Muscle of leg (tissue), 16 donors: ENCODE measurements around the gene ORC6. TPM values are rescaled to one million over a fixed set of nuclear protein-coding genes. Genes with fewer than 3 reads are reported as not detected.

Source experiments
- DNase-seq: peaks from one replicate; pipeline ENCODE4 v3.0.0; 2013
- H3K27ac ChIP-seq: one replicate; pipeline ENCODE4 v1.5.1; 2013; ENCODE audit warnings: mild to moderate bottlenecking, low read length, control low read depth
- H3K27me3 ChIP-seq: one replicate; pipeline ENCODE4 v1.6.1; 2013; ENCODE audit warnings: low read length; ENCODE audit not compliant: control insufficient read depth, insufficient read depth
- H3K36me3 ChIP-seq: one replicate; pipeline ENCODE4 v1.6.1; 2013; ENCODE audit warnings: low read length; ENCODE audit not compliant: control insufficient read depth, insufficient read depth
- H3K4me1 ChIP-seq: one replicate; pipeline ENCODE4 v1.6.1; 2013; ENCODE audit warnings: low read length; ENCODE audit not compliant: control insufficient read depth, insufficient read depth
- H3K4me3 ChIP-seq: one replicate; pipeline ENCODE4 v1.5.1; 2013; ENCODE audit warnings: low read length, control low read depth
- H3K9me3 ChIP-seq: replicated peaks from 2 replicates; pipeline ENCODE4 v1.6.1; 2013; ENCODE audit warnings: low read depth, low read length; ENCODE audit not compliant: control insufficient read depth
- WGBS: methylation state at CpG from one replicate; pipeline ENCODE4 v1.1.5; 2013; ENCODE audit warnings: missing lambda C conversion rate; ENCODE audit not compliant: insufficient coverage; 5-methylcytosine and 5-hydroxymethylcytosine counted together
- long read RNA-seq, 11 donors: transcript quantifications; one replicate each; lab custom pipeline, GENCODE V29; 2026
- polyA plus RNA-seq, 8 donors: library from polyadenylated mRNA; unstranded; fragments of 120-200 nt; gene quantifications; one replicate each; pipeline versions ENCODE4 v1.2.1 to v1.2.3, GENCODE V29; 2013; ENCODE audit warnings: inconsistent platforms in 1 of 8, low replicate concordance in 1 of 8; ENCODE audit not compliant: insufficient read length in 8 of 8, insufficient read depth in 1 of 8
- total RNA-seq: library from RNA; stranded (reverse); fragments of 120-200 nt; gene quantifications from one replicate; pipeline ENCODE4 v1.2.4, GENCODE V29; 2013

The ORC6 gene, protein sequence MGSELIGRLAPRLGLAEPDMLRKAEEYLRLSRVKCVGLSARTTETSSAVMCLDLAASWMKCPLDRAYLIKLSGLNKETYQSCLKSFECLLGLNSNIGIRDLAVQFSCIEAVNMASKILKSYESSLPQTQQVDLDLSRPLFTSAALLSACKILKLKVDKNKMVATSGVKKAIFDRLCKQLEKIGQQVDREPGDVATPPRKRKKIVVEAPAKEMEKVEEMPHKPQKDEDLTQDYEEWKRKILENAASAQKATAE
- 8.0 TPM for total RNA-seq
- polyA plus RNA-seq, result 10 to 100 TPM in 6 of 8 donors, 1 to 10 TPM in 2; 8.7 to 14.6 (median 12.4) TPM
- long read RNA-seq, donor 1, partial matches to known transcripts, result 0 of 1 reads
- long read RNA-seq, donor 1, other reads (novel, unspliced or antisense), result 0 of 1 reads
- long read RNA-seq, donor 2, result 0 reads
- long read RNA-seq, donor 3, partial matches to known transcripts, result 0 of 2 reads
- long read RNA-seq, donor 3, other reads (novel, unspliced or antisense), result 0 of 2 reads
- long read RNA-seq, donor 4, partial matches to known transcripts, result 0 of 2 reads
- long read RNA-seq, donor 4, other reads (novel, unspliced or antisense), result 0 of 2 reads
- long read RNA-seq, donor 5, partial matches to known transcripts, result 0 of 5 reads
- long read RNA-seq, donor 5, other reads (novel, unspliced or antisense), result 0 of 5 reads
- long read RNA-seq, donor 6, transcript ORC6-201 (7 exons, 1,628 nt), result major isoform, 6 of 10 reads
- long read RNA-seq, donor 6, partial matches to known transcripts, result 0 of 10 reads
- long read RNA-seq, donor 6, other reads (novel, unspliced or antisense), result 0 of 10 reads
- long read RNA-seq, donor 7, partial matches to known transcripts, result 5 of 8 reads
- long read RNA-seq, donor 7, other reads (novel, unspliced or antisense), result 0 of 8 reads
- long read RNA-seq, donor 8, partial matches to known transcripts, result 0 of 1 reads
- long read RNA-seq, donor 8, other reads (novel, unspliced or antisense), result 0 of 1 reads
- long read RNA-seq, donor 9, partial matches to known transcripts, result 0 of 1 reads
- long read RNA-seq, donor 9, other reads (novel, unspliced or antisense), result 0 of 1 reads
- long read RNA-seq, donor 10, transcript ORC6-201 (7 exons, 1,628 nt), result major isoform, 8 of 13 reads
- long read RNA-seq, donor 10, partial matches to known transcripts, result 0 of 13 reads
- long read RNA-seq, donor 10, other reads (novel, unspliced or antisense), result 0 of 13 reads
- long read RNA-seq, donor 11, partial matches to known transcripts, result 0 of 3 reads
- long read RNA-seq, donor 11, other reads (novel, unspliced or antisense), result 0 of 3 reads

DNA sequence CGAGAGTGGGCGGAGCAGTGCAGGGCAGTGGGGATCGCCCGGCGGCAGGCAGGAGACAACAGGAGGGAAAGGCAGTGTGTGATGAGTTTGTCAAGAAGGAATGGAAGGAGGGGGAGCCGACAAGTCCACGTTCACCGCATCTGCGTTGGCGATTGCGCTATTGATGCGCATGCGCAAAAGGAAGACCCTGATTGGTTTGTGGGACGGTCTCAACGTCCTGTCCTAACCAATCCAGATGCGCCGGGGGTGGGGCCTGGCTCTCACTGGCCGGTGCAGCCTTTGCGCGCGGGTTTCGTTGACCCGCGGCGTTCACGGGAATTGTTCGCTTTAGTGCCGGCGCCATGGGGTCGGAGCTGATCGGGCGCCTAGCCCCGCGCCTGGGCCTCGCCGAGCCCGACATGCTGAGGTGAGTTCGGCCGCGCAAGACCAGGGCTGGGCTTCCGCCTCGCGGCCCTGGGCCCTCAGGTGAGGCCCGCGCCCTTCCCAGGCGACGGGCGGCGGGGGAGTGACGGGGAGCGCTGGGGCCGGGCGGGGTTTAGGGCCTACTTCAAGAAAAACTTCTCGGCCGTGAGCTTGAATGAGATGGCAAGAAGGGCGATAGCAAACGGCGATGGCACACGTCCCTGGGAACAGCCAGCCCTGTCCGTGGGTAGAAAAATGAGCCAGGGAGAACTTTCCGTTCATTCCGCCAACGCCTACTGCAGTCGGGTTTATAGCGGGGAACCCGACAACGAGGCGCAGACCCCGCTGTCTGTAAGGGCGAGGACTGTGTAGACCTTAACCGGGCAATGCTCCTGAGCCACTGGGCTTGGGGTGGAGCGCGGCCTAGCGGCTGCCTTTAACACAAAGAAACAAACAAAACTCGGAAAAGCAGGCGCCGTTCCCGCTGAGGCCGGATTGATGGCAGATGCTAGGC is at the start of gene ORC6:
Gene ORC6, plus strand, starts transcription at position 295 of the 916 bp plus-strand sequence. Its CDS starts 47 bp downstream, at position 342.
- Histone ChIP-seq H3K27me3 (no peaks in the 10 kb centered on the region), H3K9me3 (no peaks in the 10 kb centered on the region), H3K4me1 (peaks cover 17% of the 10 kb centered on the region), H3K36me3 (no peaks in the 10 kb centered on the region), H3K27ac (peak within 1 kb of the TSS; percentile 99), H3K4me3 (peak within 1 kb of the TSS; percentile 94)
- peak; percentile 99 for DNase-seq
- WGBS, result under 1% methylated on average over 76 of the region's 79 CpGs

DNA sequence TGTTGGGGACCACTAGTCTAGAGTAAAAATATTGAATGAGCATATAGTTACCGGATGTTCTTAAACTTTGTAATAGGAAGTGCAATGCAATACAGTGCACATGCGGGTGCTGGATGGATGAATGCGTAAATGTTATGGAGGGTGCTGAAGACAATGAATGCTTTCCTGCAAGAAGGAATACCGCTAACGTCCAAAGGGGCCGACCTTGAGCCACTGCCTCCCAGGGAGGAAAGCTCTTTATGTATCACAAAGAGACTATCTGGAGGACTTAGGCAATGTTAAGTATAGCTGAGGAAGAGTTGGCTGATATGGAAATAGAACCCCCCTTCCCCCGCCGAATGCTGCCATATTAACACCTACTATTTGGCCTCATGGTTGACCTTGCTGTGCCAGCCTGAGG is 40.8 kb upstream of the ORC6 start:
- 88% methylated on average over 6 of the region's 8 CpGs for WGBS

DNA sequence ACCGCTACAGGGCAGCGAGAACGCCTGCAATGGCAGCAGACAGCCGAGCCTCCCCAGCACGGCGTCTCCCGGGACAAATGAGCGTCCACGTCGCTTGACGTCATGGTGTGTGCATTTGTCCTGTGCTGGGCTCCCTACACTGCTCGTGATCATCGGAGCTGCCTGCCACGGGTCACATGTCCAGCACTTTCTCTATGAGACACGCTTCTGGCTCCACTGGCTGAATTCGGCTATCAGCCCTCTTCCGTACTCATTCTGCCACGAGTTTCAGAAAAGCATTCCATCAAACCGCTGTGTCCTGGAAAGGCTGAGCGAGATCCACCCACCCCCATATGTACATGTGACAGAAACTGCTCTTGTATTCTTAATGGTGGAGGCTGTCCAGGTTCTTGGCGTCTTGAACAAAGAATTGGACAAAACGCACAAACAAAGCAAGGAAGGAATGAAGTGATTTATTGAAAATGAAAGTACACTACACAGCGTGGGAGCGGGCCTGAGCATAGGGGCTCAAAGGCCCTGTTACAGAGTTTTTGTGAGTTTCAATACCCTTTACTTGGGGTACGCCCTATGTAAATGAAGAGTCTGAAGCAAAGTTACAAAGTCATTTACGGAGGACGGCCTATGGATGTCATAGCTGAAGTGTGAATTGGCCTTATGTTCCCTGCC is 39.7 kb upstream of the ORC6 start:
- no peaks in the 10 kb centered on the region for H3K9me3 ChIP-seq
- H3K27ac ChIP-seq, result peak overlapping the region; percentile 79
- H3K36me3 ChIP-seq, result peaks cover 7% of the 10 kb centered on the region
- peak; percentile 89 for DNase-seq
- peaks cover 13% of the 10 kb centered on the region for H3K4me1 ChIP-seq
- WGBS, result 52% methylated on average over 15 of the region's 27 CpGs
- H3K4me3 ChIP-seq, result no peak overlapping the region
- H3K27me3 ChIP-seq, result no peaks in the 10 kb centered on the region

More for the DNA sequence above, 40.8 kb upstream of the ORC6 start:
- Histone ChIP-seq H3K27ac (no peak overlapping the region), H3K27me3 (no peaks in the 10 kb centered on the region), H3K36me3 (peaks cover 7% of the 10 kb centered on the region), H3K9me3 (no peaks in the 10 kb centered on the region), H3K4me1 (peaks cover 13% of the 10 kb centered on the region), H3K4me3 (no peak overlapping the region)
- DNase-seq, result no peak

DNA sequence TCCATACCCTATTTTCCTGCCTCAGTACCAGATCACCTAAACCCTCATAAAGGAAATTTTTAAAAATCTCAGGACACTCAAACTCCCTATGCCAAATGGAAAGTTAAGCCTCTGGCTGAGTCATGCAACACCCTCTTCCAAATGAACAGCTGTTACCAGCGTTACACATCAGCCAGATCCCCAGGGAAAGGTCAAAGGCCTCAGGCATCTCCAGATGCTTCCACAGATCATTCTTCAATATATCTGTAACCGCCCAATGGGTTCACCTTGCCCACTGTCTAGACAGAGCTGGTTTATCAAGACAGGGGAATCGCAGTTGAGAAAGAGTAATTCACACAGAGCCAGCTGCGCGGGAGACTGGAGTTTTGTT is 39.2 kb upstream of the ORC6 start:
- peak overlapping the region; percentile 79 for H3K27ac ChIP-seq
- H3K4me3 ChIP-seq, result no peak overlapping the region
- WGBS, result 68% methylated on average over 4 of the region's 5 CpGs
- H3K4me1 ChIP-seq, result peaks cover 13% of the 10 kb centered on the region
- H3K36me3 ChIP-seq, result peaks cover 7% of the 10 kb centered on the region
- peak; percentile 85 for DNase-seq
- no peaks in the 10 kb centered on the region for H3K9me3 ChIP-seq
- H3K27me3 ChIP-seq, result no peaks in the 10 kb centered on the region

DNA sequence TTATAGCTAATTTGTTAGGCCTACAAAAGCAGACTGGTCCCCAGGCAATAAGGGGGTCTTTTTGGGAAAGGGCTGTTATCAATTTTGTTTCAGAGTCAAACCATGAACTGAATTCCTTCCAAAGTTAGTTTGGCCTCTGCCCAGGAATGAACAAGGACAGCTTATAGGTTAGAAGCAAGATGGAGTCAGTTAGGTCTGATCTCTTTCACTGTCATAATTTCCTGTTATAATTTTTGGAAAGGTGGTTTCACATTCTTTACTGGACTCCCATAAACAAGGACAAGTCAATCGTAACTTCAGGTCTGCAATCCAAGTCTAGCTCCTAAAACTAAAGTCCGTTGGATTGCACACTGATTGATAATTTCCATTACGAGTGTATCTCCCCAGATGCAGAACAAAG is 38.2 kb upstream of the ORC6 start:
- DNase-seq, result no peak
- Histone ChIP-seq H3K36me3 (peaks cover 10% of the 10 kb centered on the region), H3K27me3 (no peaks in the 10 kb centered on the region), H3K27ac (no peak overlapping the region), H3K9me3 (no peaks in the 10 kb centered on the region), H3K4me3 (no peak overlapping the region), H3K4me1 (peaks cover 13% of the 10 kb centered on the region)
- 70% methylated on average over 3 of the region's 3 CpGs for WGBS

DNA sequence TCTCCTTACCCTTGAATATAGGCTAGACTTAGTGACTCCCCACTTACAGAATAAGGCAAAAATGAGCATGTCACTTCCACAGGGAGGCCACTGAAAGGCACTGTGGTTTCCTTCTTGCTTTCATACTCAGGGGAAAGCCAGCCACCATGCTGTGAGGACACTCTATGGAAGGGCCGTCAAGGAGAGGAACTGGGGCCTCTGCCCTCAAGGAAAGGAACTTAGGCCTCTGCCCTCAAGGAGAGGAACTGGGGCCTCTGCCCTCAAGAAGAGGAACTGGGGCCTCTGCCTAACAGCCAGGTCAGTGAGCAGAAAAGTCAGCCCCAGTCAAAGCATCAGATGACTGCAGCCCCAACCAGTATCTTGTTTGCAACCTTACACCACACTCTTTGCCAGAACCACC is 30.5 kb upstream of the ORC6 start:
- no peak overlapping the region for H3K27ac ChIP-seq
- 50% methylated on average over 1 of the region's 1 CpG for WGBS
- H3K9me3 ChIP-seq, result no peaks in the 10 kb centered on the region
- H3K4me3 ChIP-seq, result no peak overlapping the region
- H3K36me3 ChIP-seq, result peaks cover 25% of the 10 kb centered on the region
- peak; percentile 68 for DNase-seq
- no peaks in the 10 kb centered on the region for H3K4me1 ChIP-seq
- no peaks in the 10 kb centered on the region for H3K27me3 ChIP-seq

DNA sequence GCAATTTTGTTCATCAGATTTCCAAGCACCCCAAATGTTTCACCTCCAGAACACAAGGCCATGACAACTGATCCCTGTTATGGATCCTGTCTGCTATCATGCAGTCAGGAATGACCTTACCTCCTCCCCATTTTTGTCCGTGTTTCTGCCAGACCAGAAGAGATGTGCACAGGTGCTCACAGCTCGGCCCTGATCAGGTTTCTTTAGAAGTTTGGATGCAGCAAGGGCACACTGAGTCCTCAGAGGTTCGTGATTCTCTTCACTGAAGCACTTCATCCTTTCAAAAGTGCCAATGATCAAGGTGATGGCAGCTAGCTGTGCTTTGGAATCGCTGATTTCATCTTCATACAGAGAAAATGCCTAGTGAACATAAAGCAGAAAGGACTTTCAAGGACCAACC is 27.3 kb upstream of the ORC6 start:
- Histone ChIP-seq H3K9me3 (no peaks in the 10 kb centered on the region), H3K36me3 (peaks cover 26% of the 10 kb centered on the region), H3K27me3 (no peaks in the 10 kb centered on the region), H3K27ac (no peak overlapping the region), H3K4me3 (no peak overlapping the region), H3K4me1 (no peaks in the 10 kb centered on the region)
- 71% methylated on average over 4 of the region's 4 CpGs for WGBS
- no peak for DNase-seq

DNA sequence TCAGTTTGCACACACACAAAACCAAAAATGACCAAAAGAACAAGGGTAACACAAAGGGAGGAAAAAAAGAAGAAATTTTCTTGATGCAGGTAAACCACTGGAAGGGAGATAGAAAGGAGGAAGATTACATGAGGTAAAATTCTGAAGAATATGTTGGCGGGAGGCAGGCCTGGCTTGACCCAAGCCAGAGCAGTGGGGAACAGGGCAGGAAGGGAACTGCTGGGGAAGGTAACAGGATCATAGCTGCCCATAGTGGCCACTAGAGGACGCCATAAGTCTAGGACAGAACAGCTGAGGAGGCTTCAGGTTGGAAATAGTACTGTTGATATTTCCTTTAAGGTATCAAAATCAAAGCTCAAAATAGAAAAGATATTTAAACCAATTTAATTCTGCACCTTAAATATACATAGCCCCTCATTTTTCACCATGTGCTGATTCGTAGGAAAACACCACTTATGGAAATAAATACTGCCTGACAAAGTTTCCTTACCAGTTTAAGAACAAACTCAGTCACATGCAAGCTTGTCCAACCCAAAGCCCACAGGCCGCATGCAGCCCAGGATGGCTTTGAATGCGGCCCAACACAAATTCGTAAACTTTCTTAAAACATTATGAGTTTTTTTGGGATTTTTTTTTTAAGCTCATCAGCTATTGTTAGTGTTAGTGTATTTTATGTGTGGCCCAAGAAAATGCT is 16.0 kb upstream of the ORC6 start:
- Histone ChIP-seq H3K27ac (no peak overlapping the region), H3K36me3 (peaks cover 40% of the 10 kb centered on the region), H3K9me3 (no peaks in the 10 kb centered on the region), H3K4me3 (no peak overlapping the region), H3K4me1 (no peaks in the 10 kb centered on the region), H3K27me3 (no peaks in the 10 kb centered on the region)
- WGBS, result 54% methylated on average over 2 of the region's 6 CpGs
- DNase-seq, result peak; percentile 46
